ENCODE results near the gene PPIP5K2.

The PPIP5K2 gene

DNA sequence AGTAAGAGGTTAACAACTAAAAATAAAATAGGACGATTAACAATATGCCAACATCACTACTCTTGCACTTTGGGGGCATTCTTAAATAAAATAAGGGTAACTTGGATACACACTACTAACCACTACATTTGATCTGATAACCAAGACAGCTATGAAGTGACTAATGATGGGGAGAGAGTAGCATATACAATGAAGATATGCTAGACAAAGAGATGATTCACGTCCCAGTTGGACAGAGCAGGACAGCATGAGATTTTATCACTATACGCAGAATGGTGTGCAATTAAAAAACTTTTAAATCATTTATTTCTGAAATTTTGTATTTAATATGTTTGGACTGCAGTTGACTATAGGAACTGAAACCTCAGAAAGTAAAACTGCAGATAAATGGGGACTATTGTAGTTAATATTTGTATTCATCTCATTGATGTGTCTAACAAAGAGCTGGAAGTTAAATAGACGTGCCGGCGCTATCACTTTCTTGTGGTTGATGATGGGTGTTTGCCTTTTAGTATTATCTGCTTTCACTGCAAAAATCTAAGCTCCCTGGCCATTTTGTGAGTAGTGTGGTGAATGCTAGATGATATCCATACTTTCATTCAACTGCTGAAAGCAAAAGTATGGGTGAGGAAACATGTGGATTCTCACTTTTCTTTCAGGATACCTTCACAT lies 18.9 kb upstream of the PPIP5K2 start:
- TF ChIP-seq, protein P1, sequence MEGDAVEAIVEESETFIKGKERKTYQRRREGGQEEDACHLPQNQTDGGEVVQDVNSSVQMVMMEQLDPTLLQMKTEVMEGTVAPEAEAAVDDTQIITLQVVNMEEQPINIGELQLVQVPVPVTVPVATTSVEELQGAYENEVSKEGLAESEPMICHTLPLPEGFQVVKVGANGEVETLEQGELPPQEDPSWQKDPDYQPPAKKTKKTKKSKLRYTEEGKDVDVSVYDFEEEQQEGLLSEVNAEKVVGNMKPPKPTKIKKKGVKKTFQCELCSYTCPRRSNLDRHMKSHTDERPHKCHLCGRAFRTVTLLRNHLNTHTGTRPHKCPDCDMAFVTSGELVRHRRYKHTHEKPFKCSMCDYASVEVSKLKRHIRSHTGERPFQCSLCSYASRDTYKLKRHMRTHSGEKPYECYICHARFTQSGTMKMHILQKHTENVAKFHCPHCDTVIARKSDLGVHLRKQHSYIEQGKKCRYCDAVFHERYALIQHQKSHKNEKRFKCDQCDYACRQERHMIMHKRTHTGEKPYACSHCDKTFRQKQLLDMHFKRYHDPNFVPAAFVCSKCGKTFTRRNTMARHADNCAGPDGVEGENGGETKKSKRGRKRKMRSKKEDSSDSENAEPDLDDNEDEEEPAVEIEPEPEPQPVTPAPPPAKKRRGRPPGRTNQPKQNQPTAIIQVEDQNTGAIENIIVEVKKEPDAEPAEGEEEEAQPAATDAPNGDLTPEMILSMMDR (IDR thresholded peaks at IDR 0.05; ENCODE audit: low read depth, low read length), result no peak
- TF ChIP-seq, protein P2, sequence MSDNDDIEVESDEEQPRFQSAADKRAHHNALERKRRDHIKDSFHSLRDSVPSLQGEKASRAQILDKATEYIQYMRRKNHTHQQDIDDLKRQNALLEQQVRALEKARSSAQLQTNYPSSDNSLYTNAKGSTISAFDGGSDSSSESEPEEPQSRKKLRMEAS (IDR thresholded peaks at IDR 0.05; ENCODE audit: low read depth, low read length), result no peak
- no peak for TF ChIP-seq POLR2A (IDR thresholded peaks at IDR 0.05; ENCODE audit: extremely low read depth, insufficient read length)
- TF ChIP-seq MYC (IDR thresholded peaks at IDR 0.05; ENCODE audit: low read depth, low read length), result no peak
- DNase-seq (ENCODE audit: low read depth), result no peak
- H3K4me3 ChIP-seq (ENCODE audit: low read depth, low read length), result no peak overlapping the region

DNA sequence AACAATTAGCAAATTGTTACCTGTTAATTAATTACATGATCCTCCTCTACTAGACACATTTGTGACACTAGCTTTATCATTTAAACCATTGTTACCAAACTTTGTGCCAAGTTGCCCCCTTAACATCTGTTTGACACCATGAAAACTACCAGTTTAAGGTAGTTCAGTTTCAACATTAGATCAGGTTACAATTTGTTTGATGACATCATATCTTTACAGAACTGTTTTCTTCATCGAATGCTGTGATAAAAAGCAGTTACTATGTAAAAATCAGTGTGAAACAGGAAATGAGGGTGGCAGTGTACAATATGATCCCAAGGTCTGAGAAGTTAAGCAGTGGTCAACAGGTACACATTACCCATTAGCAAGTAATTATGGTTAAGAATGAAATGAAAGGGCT lies 17.9 kb upstream of the PPIP5K2 start:
- TF ChIP-seq POLR2A (IDR thresholded peaks at IDR 0.05; ENCODE audit: extremely low read depth, insufficient read length) (no peak), MYC (IDR thresholded peaks at IDR 0.05; ENCODE audit: low read depth, low read length) (no peak)
- TF ChIP-seq, protein P1 (IDR thresholded peaks at IDR 0.05; ENCODE audit: low read depth, low read length), result no peak
- TF ChIP-seq, protein P2 (IDR thresholded peaks at IDR 0.05; ENCODE audit: low read depth, low read length), result no peak

DNA sequence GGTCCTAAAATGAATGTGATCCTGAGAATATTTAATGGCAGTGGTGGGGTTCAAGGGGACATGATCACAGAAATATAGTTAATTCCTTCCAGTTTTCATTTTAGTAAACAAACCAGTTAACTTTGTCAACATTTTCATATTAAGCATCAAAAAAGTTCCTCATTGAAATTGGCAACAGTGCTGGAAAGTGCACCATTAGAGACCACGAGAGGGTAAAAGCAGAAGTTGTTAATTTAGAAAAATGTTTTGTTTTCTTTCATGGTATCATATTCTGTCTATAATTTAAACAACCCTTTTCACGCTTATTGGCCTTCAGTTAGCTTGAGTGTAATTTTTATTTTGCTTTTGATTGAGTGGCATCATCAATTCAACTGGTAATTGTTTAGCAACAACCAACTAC lies 12.0 kb upstream of the PPIP5K2 start:
- TF ChIP-seq, protein P2 (IDR thresholded peaks at IDR 0.05; ENCODE audit: low read depth, low read length), result no peak
- no peak for TF ChIP-seq POLR2A (IDR thresholded peaks at IDR 0.05; ENCODE audit: extremely low read depth, insufficient read length)
- TF ChIP-seq MYC (IDR thresholded peaks at IDR 0.05; ENCODE audit: low read depth, low read length), result no peak
- TF ChIP-seq, protein P1 (IDR thresholded peaks at IDR 0.05; ENCODE audit: low read depth, low read length), result no peak
- H3K4me3 ChIP-seq (ENCODE audit: low read depth, low read length), result no peak overlapping the region
- DNase-seq (ENCODE audit: low read depth), result peak; percentile 18

More for the DNA sequence above, 17.9 kb upstream of the PPIP5K2 start:
- no peak for DNase-seq (ENCODE audit: low read depth)
- H3K4me3 ChIP-seq (ENCODE audit: low read depth, low read length), result no peak overlapping the region

DNA sequence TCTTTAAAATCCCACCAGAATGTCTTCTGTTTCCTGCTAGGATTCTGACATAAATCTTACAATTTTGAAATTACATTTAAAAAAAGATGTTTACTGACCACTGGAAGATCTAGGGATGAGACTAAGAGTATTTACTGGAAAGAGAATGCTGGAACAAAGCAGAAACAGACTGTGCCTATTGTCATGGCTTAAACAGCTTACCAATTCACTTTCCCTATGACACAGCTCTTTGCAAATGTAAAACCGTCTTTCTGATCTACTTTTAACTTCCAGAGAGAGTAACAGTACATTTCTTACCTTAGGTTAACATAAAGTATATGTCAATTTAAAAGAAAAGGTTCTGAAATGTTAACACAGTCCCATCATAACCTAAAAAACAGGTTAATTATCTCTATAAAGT lies 10.8 kb upstream of the PPIP5K2 start:
- H3K4me3 ChIP-seq (ENCODE audit: low read depth, low read length), result no peak overlapping the region
- no peak for DNase-seq (ENCODE audit: low read depth)
- no peak for TF ChIP-seq POLR2A (IDR thresholded peaks at IDR 0.05; ENCODE audit: extremely low read depth, insufficient read length)

DNA sequence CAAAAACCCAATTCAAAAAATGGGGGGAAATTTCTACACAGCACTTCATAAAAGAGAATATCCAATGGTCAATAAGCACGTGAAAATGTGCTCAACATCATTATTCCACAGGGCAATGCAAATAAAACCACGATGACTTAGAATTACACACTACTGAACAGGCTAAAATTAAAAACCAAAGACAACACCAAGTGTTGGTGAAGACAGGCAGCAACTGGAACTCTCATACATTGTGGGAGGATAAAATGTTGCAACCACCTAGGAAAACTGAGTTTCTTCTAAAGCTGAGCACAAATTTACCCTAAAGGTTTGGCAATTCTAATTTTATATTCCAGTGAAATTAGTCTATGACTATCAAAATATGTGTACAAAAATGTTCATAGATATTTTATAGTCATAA lies 9.7 kb upstream of the PPIP5K2 start:
- H3K4me3 ChIP-seq (ENCODE audit: low read depth, low read length), result no peak overlapping the region
- DNase-seq (ENCODE audit: low read depth), result no peak
- TF ChIP-seq, protein P2 (IDR thresholded peaks at IDR 0.05; ENCODE audit: low read depth, low read length), result no peak
- TF ChIP-seq, protein P1 (IDR thresholded peaks at IDR 0.05; ENCODE audit: low read depth, low read length), result no peak
- TF ChIP-seq MYC (IDR thresholded peaks at IDR 0.05; ENCODE audit: low read depth, low read length) (no peak), POLR2A (IDR thresholded peaks at IDR 0.05; ENCODE audit: extremely low read depth, insufficient read length) (no peak)

DNA sequence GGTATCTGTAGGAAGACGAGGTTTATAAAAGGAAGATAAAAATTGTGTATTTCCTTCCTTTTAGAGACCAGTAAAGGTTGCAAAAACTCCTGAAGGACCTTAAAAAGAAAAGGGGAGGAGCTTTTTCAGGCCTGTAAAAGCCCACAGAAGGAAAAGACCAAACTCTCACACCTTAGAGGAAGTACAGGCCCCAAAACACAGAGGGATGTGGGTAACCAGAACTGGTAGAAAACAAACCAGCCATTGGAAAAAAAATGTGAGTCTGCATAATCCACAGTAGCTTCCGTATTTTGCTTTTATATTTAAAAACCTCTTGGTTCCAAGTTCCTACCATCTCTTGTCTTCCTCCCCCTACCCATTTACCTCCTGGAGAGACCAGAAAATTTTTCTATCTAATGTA lies 8.6 kb upstream of the PPIP5K2 start:
- DNase-seq (ENCODE audit: low read depth), result peak; percentile 69
- H3K4me3 ChIP-seq (ENCODE audit: low read depth, low read length), result no peak overlapping the region
- TF ChIP-seq, protein P2 (IDR thresholded peaks at IDR 0.05; ENCODE audit: low read depth, low read length), result no peak
- TF ChIP-seq MYC (IDR thresholded peaks at IDR 0.05; ENCODE audit: low read depth, low read length), result no peak
- TF ChIP-seq, protein P1 (IDR thresholded peaks at IDR 0.05; ENCODE audit: low read depth, low read length), result no peak
- no peak for TF ChIP-seq POLR2A (IDR thresholded peaks at IDR 0.05; ENCODE audit: extremely low read depth, insufficient read length)
